Right lobe of liver (tissue), 6 donors: ENCODE data around the gene ADD2. TPM values are rescaled to one million over a fixed set of nuclear protein-coding genes. Genes with fewer than 3 reads are reported as not detected.

Experiments used
- ATAC-seq, 4 donors: fragments of 200-7000 bp; cut with Tn5 transposase; one replicate each; pipeline ENCODE4 v1.9.1; 2020; ENCODE audit warnings: mild to moderate bottlenecking in 4 of 4, moderate library complexity in 4 of 4
- DNase-seq, 3 donors: peaks; one replicate each; pipeline ENCODE4 v3.0.0-alpha.2; 2020
- H3K27ac ChIP-seq, 3 donors: fragments of 200-600 bp; one replicate each; pipeline ENCODE4 v1.8.0; 2022
- H3K27me3 ChIP-seq, 2 donors: fragments of 200-600 bp; one replicate each; pipeline ENCODE4 v1.8.0; 2022
- H3K36me3 ChIP-seq, 4 donors: fragments of 200-600 bp; sonication (generic) in 1 of 4; one replicate each; pipeline versions ENCODE4 v1.5.1 to v1.8.0; 2017 to 2022; ENCODE audit warnings: control low read depth in 1 of 4
- H3K4me1 ChIP-seq, 4 donors: fragments of 200-600 bp; sonication (generic) in 1 of 4; one replicate each; pipeline versions ENCODE4 v1.5.1 to v1.8.0; 2017 to 2022; ENCODE audit warnings: control low read depth in 1 of 4
- H3K4me3 ChIP-seq, 3 donors: fragments of 200-600 bp; one replicate each; pipeline ENCODE4 v1.8.0; 2022
- H3K9me3 ChIP-seq, 4 donors: fragments of 200-600 bp; sonication (generic) in 1 of 4; one replicate each; pipeline versions ENCODE4 v1.5.1 to v1.8.0; 2017 to 2022; ENCODE audit warnings: control low read depth in 1 of 4
- CTCF ChIP-seq, 4 donors: fragments of 200-600 bp in 3 of 4; fragments of 450-650 bp in 1 of 4; IDR thresholded peaks; one replicate each; pipeline versions ENCODE4 v1.5.1 to v1.8.0; 2016 to 2022; ENCODE audit warnings: antibody characterized with exemption in 4 of 4, mild to moderate bottlenecking in 2 of 4
- POLR2A ChIP-seq: fragments of 450-650 bp; IDR thresholded peaks from one replicate; pipeline ENCODE4 v1.6.1; 2017; ENCODE audit warnings: antibody characterized with exemption, mild to moderate bottlenecking
- WGBS: methylation state at CpG from one replicate; pipeline ENCODE4 v1.1.6; 2018; ENCODE audit warnings: low coverage, low lambda C conversion rate; ENCODE audit not compliant: insufficient coverage; ENCODE audit errors: missing lambda C conversion rate; 5-methylcytosine and 5-hydroxymethylcytosine counted together
- intact Hi-C, 2 donors: fragments of 100-400 bp; cut with DNase I; formaldehyde crosslinking; loops; one replicate each; pipeline versions ENCODE4 v1.11.2 to v1.14.1; 2022
- total RNA-seq, 6 experiments: library from RNA; depleted of rRNA in 2 of 6; stranded (reverse); fragments of >200 nt in 2 of 6; fragmentation: NEBNext Ultra II Directional in 3 of 6; extraction: Animal tissue kit (Norgen Biotek cat#: 25700) in 3 of 6; gene quantifications; one replicate each; pipeline versions ENCODE4 v1.1.0 to v1.2.4, GENCODE V29; 2016 to 2023
- donor health status: DM: no; HTN: yes; CAD: no.
- donor health status: DM: no; HTN: no; CAD: no.
- donor health status: DM: no; HTN: no; CAD: no.
- donor health status: DM: no; HTN: yes; CAD: no.
- donor health status: DM: no; HTN: yes; CAD: no.

ADD2 gene
- total RNA-seq, 6 experiments from 2014 or later = under 0.01 to 1.00 (median 0.14) TPM; not detected in 1

- WGBS = 74% methylated on average over 8 of the region's 8 CpGs
- intact Hi-C loops = no loop called here
- no peaks in the 10 kb centered on the region for H3K27me3 ChIP-seq
- no peaks in the 10 kb centered on the region for H3K9me3 ChIP-seq
- no peak overlapping the region for H3K27ac ChIP-seq
- TF ChIP-seq CTCF (IDR thresholded peaks at IDR 0.05) (no peak), POLR2A (no peak)
- no peaks in the 10 kb centered on the region for H3K36me3 ChIP-seq
- ATAC-seq (no peak), DNase-seq (no peak)
- H3K4me3 ChIP-seq = no peak overlapping the region
- H3K4me1 ChIP-seq = no peaks in the 10 kb centered on the region
Observed at GRCh38 chr2:70702711-70703395, 65.1 kb downstream of the ADD2 start.

- no peaks in the 10 kb centered on the region for H3K9me3 ChIP-seq
- DNase-seq = peak in 1 of 3 donors; percentile 8
- H3K4me3 ChIP-seq = no peak overlapping the region
- H3K27ac ChIP-seq = no peak overlapping the region
- TF ChIP-seq POLR2A (no peak), CTCF (IDR thresholded peaks at IDR 0.05) (no peak)
- ATAC-seq = no peak
- WGBS = 55% methylated on average over 2 of the region's 3 CpGs
- no peaks in the 10 kb centered on the region for H3K27me3 ChIP-seq
- no peaks in the 10 kb centered on the region for H3K4me1 ChIP-seq
- H3K36me3 ChIP-seq = no peaks in the 10 kb centered on the region
- intact Hi-C loops = no loop called here
Observed at GRCh38 chr2:70698847-70699246, 69.2 kb downstream of the ADD2 start.

- DNase-seq (peak in 1 of 3 donors; percentile 28), ATAC-seq (no peak)
- WGBS = 76% methylated on average over 10 of the region's 12 CpGs
- no peak overlapping the region for H3K27ac ChIP-seq
- intact Hi-C loops = no loop called here
- H3K9me3 ChIP-seq = no peaks in the 10 kb centered on the region
- TF ChIP-seq POLR2A (no peak), CTCF (IDR thresholded peaks at IDR 0.05) (no peak)
- H3K4me3 ChIP-seq = no peak overlapping the region
- H3K27me3 ChIP-seq = no peaks in the 10 kb centered on the region
- no peaks in the 10 kb centered on the region for H3K36me3 ChIP-seq
- H3K4me1 ChIP-seq = no peaks in the 10 kb centered on the region
Observed at GRCh38 chr2:70697603-70698383, 70.2 kb downstream of the ADD2 start.

GRCh38 chr2:70696142-70696541 lies 71.9 kb downstream of the ADD2 start:
- DNase-seq = peak in 1 of 3 donors; percentile 14

More at GRCh38 chr2:70696142-70696541, 71.9 kb downstream of the ADD2 start:
- no peaks in the 10 kb centered on the region for H3K9me3 ChIP-seq
- H3K36me3 ChIP-seq = no peaks in the 10 kb centered on the region
- H3K4me3 ChIP-seq = no peak overlapping the region
- no peak for ATAC-seq
- no peak overlapping the region for H3K27ac ChIP-seq
- no peaks in the 10 kb centered on the region for H3K4me1 ChIP-seq
- no peaks in the 10 kb centered on the region for H3K27me3 ChIP-seq
- TF ChIP-seq POLR2A = no peak
- no peak for TF ChIP-seq CTCF (IDR thresholded peaks at IDR 0.05)
- no CpG with 5 or more reads among the region's 6 CpGs for WGBS
- intact Hi-C loops = no loop called here
